ENCODE data around the gene L3MBTL4.
"Not testable (repeated sequence)": the region's sequence is repeated elsewhere in the genome, so short reads cannot be mapped to it uniquely, and the experiment has no call there.

The L3MBTL4 gene

DNA sequence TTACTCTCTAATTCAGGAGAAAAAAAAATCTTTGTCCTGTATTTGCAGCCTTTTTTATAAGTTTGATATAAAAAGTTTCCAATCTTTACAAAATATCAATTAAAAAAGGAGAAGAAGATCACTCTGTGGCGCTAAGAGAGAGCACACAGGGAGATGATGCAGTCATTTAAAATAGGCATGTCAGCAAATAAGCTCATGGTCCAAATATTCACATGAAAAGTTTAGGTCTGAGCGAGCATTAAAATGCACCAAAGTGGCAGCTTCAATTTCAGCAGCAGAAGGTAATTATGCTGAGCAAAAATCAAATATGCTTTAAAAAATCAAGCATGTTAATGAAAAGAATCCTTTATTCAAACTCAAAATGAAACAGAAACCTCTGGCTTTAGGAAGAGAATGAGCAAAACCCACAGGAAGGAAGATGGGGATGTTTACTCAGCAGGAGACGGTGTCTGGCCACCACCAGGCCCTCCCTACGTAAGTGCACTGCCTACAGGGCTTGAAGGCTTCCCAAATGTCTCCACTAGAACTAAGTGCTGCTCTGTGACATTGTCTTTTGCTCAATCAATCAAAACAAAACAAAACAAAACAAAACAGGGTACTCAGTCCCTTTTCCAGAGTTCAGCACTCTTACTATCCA is 120.4 kb downstream of the L3MBTL4 start:
- DNase-seq = no peak

DNA sequence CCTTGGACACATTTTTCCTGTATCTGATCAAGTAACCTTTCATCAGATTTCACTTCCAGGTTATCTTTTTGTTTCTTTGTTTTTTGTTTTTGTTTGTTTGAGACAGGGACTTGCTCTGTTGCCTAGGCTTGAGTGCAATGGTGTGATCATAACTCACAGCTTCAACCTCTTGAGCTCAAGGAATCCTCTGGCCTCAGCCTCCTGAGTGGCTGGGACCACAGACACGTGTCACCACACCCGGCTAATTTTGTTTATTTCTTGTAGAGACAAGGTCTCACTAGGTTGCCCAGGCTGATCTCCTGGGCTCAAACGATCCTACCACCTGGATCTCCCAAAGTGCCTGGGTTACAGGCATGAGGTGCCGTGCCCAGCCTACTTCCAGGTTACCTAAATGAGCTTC is 124.9 kb downstream of the L3MBTL4 start:
- no peak for DNase-seq

- DNase-seq = no peak
Measured at GRCh38 chr18:6286585-6286984, 128.1 kb downstream of the L3MBTL4 start.

- no peak for DNase-seq
Measured at GRCh38 chr18:6284761-6285160, 129.9 kb downstream of the L3MBTL4 start.

DNA sequence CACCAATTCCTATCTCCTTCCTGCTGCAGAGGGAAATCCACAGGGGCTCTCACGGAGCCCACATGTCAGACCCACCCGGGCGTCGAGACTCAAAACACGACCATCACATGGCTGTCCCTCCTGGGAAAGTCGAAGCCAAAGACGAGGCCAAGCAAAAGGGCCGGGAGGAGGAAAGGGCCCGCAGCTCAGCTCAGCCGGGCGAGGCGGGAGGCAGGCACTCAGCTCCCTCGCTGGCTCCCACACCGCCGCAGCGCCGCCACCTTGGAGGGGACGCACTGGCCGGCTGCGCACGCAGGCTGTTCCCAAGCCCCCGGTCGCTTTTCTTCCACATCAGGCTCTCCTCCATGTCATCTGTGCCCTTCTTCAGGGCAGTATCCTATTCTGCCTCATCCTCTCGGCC is 130.4 kb downstream of the L3MBTL4 start:
- no peak for DNase-seq

GRCh38 chr18:6281874-6282273 is 132.8 kb downstream of the L3MBTL4 start:
- no peak for DNase-seq

- DNase-seq = no peak
Measured at GRCh38 chr18:6280211-6280743, 134.4 kb downstream of the L3MBTL4 start.

DNA sequence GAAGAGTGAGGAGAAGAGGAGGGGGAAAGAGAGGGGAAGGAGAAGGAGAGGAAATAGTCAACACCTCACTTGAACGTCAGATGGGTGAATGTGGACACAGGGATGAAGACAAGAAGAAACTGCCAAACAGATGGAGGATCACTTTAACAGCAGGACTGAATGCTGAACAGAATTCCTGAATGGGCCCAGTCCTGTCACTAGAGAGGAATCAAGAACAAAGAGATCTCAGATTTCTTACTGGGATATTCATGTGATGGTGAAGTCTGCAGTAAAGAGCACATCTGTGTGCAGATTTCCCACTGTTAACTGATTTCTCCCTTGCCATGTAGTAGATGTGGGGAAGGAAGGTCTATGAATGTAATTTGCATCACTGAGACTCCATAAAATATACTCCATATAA is 135.4 kb downstream of the L3MBTL4 start:
- no peak for DNase-seq

DNA sequence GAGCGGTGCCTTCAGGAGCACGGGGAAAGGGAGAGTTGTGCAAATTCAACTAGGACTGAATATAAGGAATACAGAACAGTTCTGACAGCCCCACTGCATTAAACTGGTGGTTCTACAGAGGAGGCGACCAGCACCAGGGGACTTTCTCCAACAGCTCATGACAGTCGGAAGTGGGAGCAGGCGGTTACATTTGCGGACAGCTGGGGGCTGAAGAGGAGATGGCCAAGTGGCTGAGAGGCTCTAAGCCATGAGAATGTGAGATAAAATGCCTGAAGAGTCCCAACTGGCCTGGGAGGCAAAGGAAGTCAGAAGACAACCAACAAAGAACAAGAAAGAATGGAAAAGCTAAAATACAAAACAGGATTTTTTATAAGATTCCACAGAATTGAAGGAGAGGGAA is 141.3 kb downstream of the L3MBTL4 start:
- no peak for DNase-seq

DNA sequence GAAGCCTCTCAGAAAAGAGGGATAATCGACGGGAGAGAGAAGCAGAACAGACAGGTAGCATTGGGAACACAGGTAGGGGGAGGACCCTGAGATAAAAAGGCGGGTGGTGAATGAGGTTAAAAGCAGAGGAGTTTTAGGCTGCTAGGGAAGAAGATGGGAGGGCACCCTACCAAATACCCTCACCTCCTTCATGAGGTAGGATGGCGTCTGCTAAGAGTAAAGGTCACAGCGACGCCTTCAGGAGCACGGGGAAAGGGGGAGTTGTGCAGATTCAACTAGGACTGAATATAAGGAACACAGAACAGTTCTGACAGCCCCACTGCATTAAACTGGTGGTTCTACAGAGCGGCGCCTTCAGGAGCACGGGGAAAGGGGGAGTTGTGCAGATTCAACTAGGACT is 142.6 kb downstream of the L3MBTL4 start:
- DNase-seq = not testable (repeated sequence)

GRCh38 chr18:6271585-6271984 is 143.1 kb downstream of the L3MBTL4 start:
- DNase-seq = no peak

- DNase-seq = no peak
Measured at GRCh38 chr18:6270771-6271216, 143.9 kb downstream of the L3MBTL4 start.

DNA sequence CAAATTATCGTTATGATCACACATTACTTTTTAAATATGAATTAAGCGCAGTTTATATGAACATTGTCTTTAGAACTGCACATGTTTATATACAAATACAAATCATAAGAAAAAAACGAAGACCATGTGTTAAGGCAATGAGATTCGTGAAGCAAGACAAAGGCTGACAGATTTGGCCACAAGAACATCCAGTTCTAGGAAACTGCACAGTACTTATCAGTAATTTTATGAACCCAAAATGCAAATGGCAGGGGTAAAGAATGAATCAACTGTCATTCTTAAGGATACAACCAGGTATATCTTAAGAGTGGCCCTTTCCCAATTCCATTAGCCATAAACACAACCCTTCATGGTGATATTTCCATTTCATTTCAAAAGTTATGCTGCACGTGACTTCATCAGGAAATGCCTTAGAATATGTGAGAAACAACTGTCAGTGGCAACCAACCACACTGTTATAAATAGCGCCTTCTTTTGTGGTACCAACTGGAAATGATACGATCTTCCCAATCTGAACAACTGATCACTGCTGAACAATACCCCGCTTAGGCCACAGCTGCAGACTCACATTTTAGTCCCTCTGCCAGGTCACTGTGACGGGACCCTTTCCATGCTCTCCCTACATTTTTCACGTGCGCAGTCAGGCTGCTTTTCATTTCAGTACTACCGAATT is 144.9 kb downstream of the L3MBTL4 start:
- no peak for DNase-seq

- DNase-seq = no peak
Measured at GRCh38 chr18:6266212-6266611, 148.5 kb downstream of the L3MBTL4 start.

DNA sequence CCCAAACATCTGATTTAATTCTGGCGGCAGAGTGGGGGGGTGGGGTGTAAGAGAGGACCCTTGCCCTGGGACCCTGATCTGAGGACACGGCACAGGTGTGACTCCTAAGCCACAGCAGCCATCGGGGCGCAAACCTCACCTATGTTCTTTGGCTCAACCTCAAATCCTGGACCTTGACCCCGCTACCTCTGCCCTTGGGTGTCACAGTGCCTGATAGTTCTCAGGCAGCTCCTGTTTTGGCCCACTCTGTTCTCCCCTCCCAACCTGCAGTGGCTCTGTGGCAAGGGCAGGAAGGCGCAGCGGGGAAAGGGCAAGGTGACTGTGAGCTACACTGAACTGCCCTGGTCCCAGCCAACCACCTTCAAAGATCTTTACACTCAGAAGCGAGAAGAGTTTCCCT is 152.8 kb downstream of the L3MBTL4 start:
- DNase-seq = no peak

- not testable (repeated sequence) for DNase-seq
Measured at GRCh38 chr18:6259324-6259723, 155.4 kb downstream of the L3MBTL4 start.

GRCh38 chr18:6257950-6258349 is 156.8 kb downstream of the L3MBTL4 start:
- DNase-seq = no peak

- DNase-seq = no peak
Measured at GRCh38 chr18:6256521-6256920, 158.2 kb downstream of the L3MBTL4 start.

DNA sequence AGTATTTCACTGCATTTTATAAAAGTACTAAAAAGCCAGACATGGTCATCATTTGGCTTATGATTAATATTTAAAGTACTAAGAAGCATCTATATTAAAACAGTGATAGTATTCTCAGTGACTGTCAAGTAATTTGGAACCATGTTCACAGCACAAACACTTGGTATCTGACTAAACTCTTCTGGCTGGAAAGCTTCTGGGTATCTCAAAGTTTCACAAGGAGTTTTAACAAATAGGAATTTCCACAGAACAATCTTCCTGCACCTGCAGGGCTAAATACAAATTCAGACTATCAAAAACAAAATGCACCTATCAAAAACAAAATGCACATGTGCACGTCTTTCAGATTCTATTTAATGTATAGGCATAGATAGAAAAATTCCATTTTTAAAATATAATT is 158.8 kb downstream of the L3MBTL4 start:
- no peak for DNase-seq

DNA sequence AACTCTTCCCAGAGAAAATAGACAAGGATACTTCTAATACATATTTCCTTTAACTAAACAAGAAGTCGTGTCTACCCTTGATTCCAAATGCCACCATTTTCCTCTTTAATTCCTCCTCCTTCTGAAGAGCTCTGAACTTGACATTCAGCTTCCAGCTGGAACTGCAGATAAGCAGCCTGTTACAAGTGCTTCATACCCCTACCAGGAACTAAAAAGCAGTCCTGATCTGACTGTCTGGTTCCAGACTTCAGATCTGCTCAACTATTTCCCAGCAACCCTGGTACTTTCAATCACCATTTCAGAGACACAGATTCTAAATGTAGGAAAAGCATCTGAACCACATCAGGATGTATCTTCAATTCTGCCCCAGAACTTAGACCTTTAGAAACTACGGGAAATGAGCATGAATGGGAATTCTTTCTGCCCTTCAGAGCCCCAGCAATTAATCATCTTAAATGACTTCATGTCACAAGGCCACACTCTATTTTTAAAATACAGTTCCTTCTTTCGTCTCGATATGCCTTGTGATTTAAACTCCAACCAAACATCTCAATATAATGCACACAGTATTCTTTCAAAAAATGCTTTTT is 159.5 kb downstream of the L3MBTL4 start:
- no peak for DNase-seq

GRCh38 chr18:6254456-6254855 is 160.3 kb downstream of the L3MBTL4 start:
- DNase-seq = no peak

DNA sequence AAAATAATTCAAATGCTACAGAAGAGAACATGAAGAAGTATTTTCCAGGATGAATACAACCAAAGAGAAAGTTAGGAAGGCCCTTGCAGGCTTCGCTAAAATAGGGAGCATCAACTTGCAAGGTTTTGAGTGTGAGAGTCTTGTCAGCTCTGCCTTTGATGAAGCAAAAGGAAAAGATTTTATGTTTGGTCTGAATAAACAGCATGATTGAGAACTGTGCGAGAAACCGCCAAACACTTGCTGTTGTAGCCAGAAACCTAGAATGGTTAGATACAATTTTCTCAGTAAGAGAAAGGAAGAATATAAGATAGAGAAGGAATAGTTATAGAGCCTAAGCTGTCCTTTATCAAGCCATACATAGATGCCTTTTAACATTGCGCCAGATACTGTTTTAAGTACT is 163.6 kb downstream of the L3MBTL4 start:
- no peak for DNase-seq

DNA sequence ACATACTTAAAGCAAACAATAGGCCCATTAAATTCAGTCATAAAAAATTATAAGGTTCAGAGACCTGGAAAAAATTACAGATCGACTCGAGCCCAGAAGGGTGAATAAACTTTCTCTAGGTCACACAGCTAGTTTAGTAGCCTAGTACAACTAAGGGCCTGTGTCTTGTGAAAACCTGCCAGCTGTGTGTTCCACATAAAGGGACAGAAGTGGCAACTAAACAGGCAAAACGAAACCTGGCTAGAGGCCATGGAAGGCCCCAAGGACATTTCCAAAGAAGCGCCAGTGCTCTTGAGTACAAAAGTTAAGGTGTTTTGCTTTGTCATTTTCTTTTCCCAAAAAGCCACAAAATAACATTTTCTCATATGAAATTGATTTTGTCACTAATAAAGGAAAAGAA is 164.9 kb downstream of the L3MBTL4 start:
- no peak for DNase-seq

- no peak for DNase-seq
Measured at GRCh38 chr18:6249170-6249569, 165.5 kb downstream of the L3MBTL4 start.

Measured in NCI-H146 (cell line).